SK-N-DZ (cell line): ENCODE measurements around the gene PRTN3.
"Not testable (repeated sequence)": the region's sequence is repeated elsewhere in the genome, so short reads cannot be mapped to it uniquely, and the experiment has no call there.

Experiments
- DNase-seq: peaks from one replicate; pipeline ENCODE4 v3.0.0-alpha.2; 2015; ENCODE audit warnings: low spot score

Gene PRTN3

GRCh38 chr19:862581-863314 lies 21.9 kb downstream of the PRTN3 start:
- peak; percentile 54 for DNase-seq

GRCh38 chr19:863315-863620 lies 22.5 kb downstream of the PRTN3 start:
- no peak for DNase-seq

GRCh38 chr19:866769-867300 lies 26.0 kb downstream of the PRTN3 start:
- no peak for DNase-seq

- DNase-seq, result no peak
Observed at GRCh38 chr19:867301-867793, 26.5 kb downstream of the PRTN3 start.

GRCh38 chr19:867855-868457 lies 27.2 kb downstream of the PRTN3 start:
- DNase-seq, result no peak

GRCh38 chr19:868458-869244 lies 27.9 kb downstream of the PRTN3 start:
- DNase-seq, result no peak

- DNase-seq, result no peak
Observed at GRCh38 chr19:869245-870177, 28.7 kb downstream of the PRTN3 start.

GRCh38 chr19:870314-870713 lies 29.5 kb downstream of the PRTN3 start:
- no peak for DNase-seq

GRCh38 chr19:870963-871401 lies 30.2 kb downstream of the PRTN3 start:
- DNase-seq, result no peak

- DNase-seq, result no peak
Observed at GRCh38 chr19:871446-872265, 30.9 kb downstream of the PRTN3 start.

- peak; percentile 62 for DNase-seq
Observed at GRCh38 chr19:872266-872951, 31.6 kb downstream of the PRTN3 start.

- no peak for DNase-seq
Observed at GRCh38 chr19:873084-873483, 32.3 kb downstream of the PRTN3 start.

GRCh38 chr19:873561-874041 lies 32.8 kb downstream of the PRTN3 start:
- no peak for DNase-seq

GRCh38 chr19:875265-875879 lies 34.6 kb downstream of the PRTN3 start:
- DNase-seq, result no peak

- no peak for DNase-seq
Observed at GRCh38 chr19:876089-876488, 35.3 kb downstream of the PRTN3 start.

- no peak for DNase-seq
Observed at GRCh38 chr19:876780-877314, 36.0 kb downstream of the PRTN3 start.

- not testable (repeated sequence) for DNase-seq
Observed at GRCh38 chr19:877992-878660, 37.3 kb downstream of the PRTN3 start.
